Neural cell (in vitro differentiated cells): ENCODE measurements around the gene COQ4.

Source experiments
- CTCF ChIP-seq: fragments of 450-650 bp; IDR thresholded peaks from 2 replicates; pipeline ENCODE4 v1.5.1; 2014; ENCODE audit warnings: antibody characterized with exemption, mild to moderate bottlenecking, moderate library complexity; ENCODE audit not compliant: poor library complexity, severe bottlenecking
- EP300 ChIP-seq: fragments of 450-650 bp; conservative IDR thresholded peaks from 2 replicates; pipeline ENCODE4 v1.6.1; 2014; ENCODE audit warnings: antibody characterized with exemption, mild to moderate bottlenecking, moderate library complexity; ENCODE audit not compliant: poor library complexity, severe bottlenecking
- EZH2 ChIP-seq: fragments of 200-600, 300-800 bp; shearing (Covaris generic), sonication (generic); IDR thresholded peaks from 2 replicates; pipeline ENCODE4 v1.6.1; 2014; ENCODE audit warnings: antibody characterized with exemption, low read length, borderline replicate concordance, mild to moderate bottlenecking; ENCODE audit not compliant: insufficient read depth, poor library complexity, severe bottlenecking
- MXI1 ChIP-seq: fragments of 450-650 bp; conservative IDR thresholded peaks from 2 replicates; pipeline ENCODE4 v1.6.1; 2014; ENCODE audit warnings: antibody characterized with exemption, mild to moderate bottlenecking; ENCODE audit not compliant: poor library complexity, severe bottlenecking
- POLR2AphosphoS5 ChIP-seq: IDR thresholded peaks from 2 replicates; pipeline ENCODE4 v1.6.1; 2012
- RAD21 ChIP-seq: fragments of 450-650 bp; conservative IDR thresholded peaks from 2 replicates; pipeline ENCODE4 v1.6.1; 2014; ENCODE audit warnings: antibody characterized with exemption, mild to moderate bottlenecking, moderate library complexity
- REST ChIP-seq: IDR thresholded peaks from 2 replicates; pipeline ENCODE4 v1.6.1; 2012; ENCODE audit warnings: borderline replicate concordance
- SMC3 ChIP-seq: fragments of 450-650 bp; conservative IDR thresholded peaks from 2 replicates; pipeline ENCODE4 v1.6.1; 2014; ENCODE audit warnings: antibody characterized with exemption, mild to moderate bottlenecking, moderate library complexity; ENCODE audit not compliant: poor library complexity
- TAF1 ChIP-seq: IDR thresholded peaks from 2 replicates; pipeline ENCODE4 v1.6.1; 2012; ENCODE audit warnings: low read depth

- TF ChIP-seq CTCF, result no peak
- TF ChIP-seq TAF1, result no peak
- no peak for TF ChIP-seq SMC3
- TF ChIP-seq EZH2, result no peak
- TF ChIP-seq POLR2AphosphoS5, result no peak
- no peak for TF ChIP-seq EP300
- TF ChIP-seq MXI1, result no peak
- no peak for TF ChIP-seq REST
- no peak for TF ChIP-seq RAD21
These were observed 42.5 kb upstream of the COQ4 start for GRCh38 chr9:128280084-128280622.
